ENCODE measurements around the gene TFPT.

- TF ChIP-seq CTCF (conservative IDR thresholded peaks at IDR 0.05) (no peak), EZH2 (IDR thresholded peaks at IDR 0.05; ENCODE audit: low read depth) (no peak)
Measured at GRCh38 chr19:54127688-54128440, 12.4 kb upstream of the TFPT start.

Data from PC-9 (cell line).